Duodenal mucosa (tissue), 2 donors: ENCODE measurements around the gene STK11.

Experiments
- H3K27ac ChIP-seq: one replicate; pipeline ENCODE4 v1.7.0; 2013; ENCODE audit warnings: low read depth, low read length
- H3K27me3 ChIP-seq, 2 donors: one replicate each; pipeline ENCODE4 v1.7.0; 2013; ENCODE audit warnings: low read length in 2 of 2, control low read depth in 1 of 2; ENCODE audit not compliant: insufficient read depth in 2 of 2, control insufficient read depth in 1 of 2
- H3K36me3 ChIP-seq, 2 donors: one replicate each; pipeline ENCODE4 v1.7.0; 2013; ENCODE audit warnings: low read length in 2 of 2, control low read depth in 1 of 2; ENCODE audit not compliant: insufficient read depth in 2 of 2, control insufficient read depth in 1 of 2
- H3K4me1 ChIP-seq, 2 donors: one replicate each; pipeline ENCODE4 v1.7.0; 2013; ENCODE audit warnings: low read length in 2 of 2, control low read depth in 1 of 2; ENCODE audit not compliant: insufficient read depth in 2 of 2, control insufficient read depth in 1 of 2
- H3K4me3 ChIP-seq, 2 donors: one replicate each; pipeline ENCODE4 v1.7.0; 2013; ENCODE audit warnings: low read length in 2 of 2, low read depth in 1 of 2
- H3K9ac ChIP-seq, 2 donors: one replicate each; pipeline ENCODE4 v1.7.0; 2013; ENCODE audit warnings: low read length in 2 of 2, low read depth in 1 of 2
- H3K9me3 ChIP-seq, 2 donors: one replicate each; pipeline ENCODE4 v1.7.0; 2013; ENCODE audit warnings: low read length in 2 of 2, control low read depth in 1 of 2; ENCODE audit not compliant: control insufficient read depth in 1 of 2

STK11 gene

GRCh38 chr19:1233115-1233667 lies 27.6 kb downstream of the STK11 start:
- no peak overlapping the region for H3K4me3 ChIP-seq
- H3K9me3 ChIP-seq = no peaks in the 10 kb centered on the region
- H3K27me3 ChIP-seq = peaks cover 27 to 31% of the 10 kb centered on the region in 2 donors
- peaks cover 0 to 25% of the 10 kb centered on the region in 2 donors for H3K4me1 ChIP-seq
- H3K9ac ChIP-seq = no peak overlapping the region
- H3K36me3 ChIP-seq = no peaks in the 10 kb centered on the region
- H3K27ac ChIP-seq = no peak overlapping the region

GRCh38 chr19:1234051-1234954 lies 28.7 kb downstream of the STK11 start:
- Histone ChIP-seq H3K9ac (no peak overlapping the region), H3K9me3 (no peaks in the 10 kb centered on the region), H3K4me3 (no peak overlapping the region), H3K27me3 (peaks cover 27 to 31% of the 10 kb centered on the region in 2 donors), H3K4me1 (peaks cover 0 to 31% of the 10 kb centered on the region in 2 donors), H3K36me3 (no peaks in the 10 kb centered on the region), H3K27ac (no peak overlapping the region)

- Histone ChIP-seq H3K27me3 (peaks cover 27 to 31% of the 10 kb centered on the region in 2 donors), H3K27ac (no peak overlapping the region), H3K4me3 (no peak overlapping the region), H3K9ac (no peak overlapping the region), H3K4me1 (peaks cover 0 to 31% of the 10 kb centered on the region in 2 donors), H3K36me3 (no peaks in the 10 kb centered on the region), H3K9me3 (no peaks in the 10 kb centered on the region)
These were observed 29.4 kb downstream of the STK11 start for GRCh38 chr19:1234955-1235380.

- Histone ChIP-seq H3K4me3 (no peak overlapping the region), H3K36me3 (no peaks in the 10 kb centered on the region), H3K27ac (no peak overlapping the region), H3K4me1 (peaks cover 0 to 33% of the 10 kb centered on the region in 2 donors), H3K9me3 (no peaks in the 10 kb centered on the region), H3K27me3 (peaks cover 27 to 31% of the 10 kb centered on the region in 2 donors), H3K9ac (no peak overlapping the region)
These were observed 30.3 kb downstream of the STK11 start for GRCh38 chr19:1235625-1236538.

- no peak overlapping the region for H3K4me3 ChIP-seq
- H3K9me3 ChIP-seq = no peaks in the 10 kb centered on the region
- peaks cover 0 to 40% of the 10 kb centered on the region in 2 donors for H3K4me1 ChIP-seq
- peaks cover 27 to 30% of the 10 kb centered on the region in 2 donors for H3K27me3 ChIP-seq
- no peak overlapping the region for H3K9ac ChIP-seq
- H3K27ac ChIP-seq = no peak overlapping the region
- no peaks in the 10 kb centered on the region for H3K36me3 ChIP-seq
These were observed 31.0 kb downstream of the STK11 start for GRCh38 chr19:1236576-1236975.

GRCh38 chr19:1237027-1237659 lies 31.6 kb downstream of the STK11 start:
- Histone ChIP-seq H3K9ac (no peak overlapping the region), H3K9me3 (no peaks in the 10 kb centered on the region), H3K4me3 (peak overlapping the region; percentile 29 to 48), H3K27ac (no peak overlapping the region), H3K4me1 (peaks cover 0 to 42% of the 10 kb centered on the region in 2 donors), H3K27me3 (peaks cover 27 to 28% of the 10 kb centered on the region in 2 donors), H3K36me3 (no peaks in the 10 kb centered on the region)

- Histone ChIP-seq H3K27me3 (peaks cover 27 to 28% of the 10 kb centered on the region in 2 donors), H3K36me3 (no peaks in the 10 kb centered on the region), H3K4me3 (peak within 1 kb of the TSS; percentile 40 to 48), H3K9me3 (no peaks in the 10 kb centered on the region), H3K27ac (peak within 1 kb of the TSS; percentile 6), H3K9ac (peak within 1 kb of the TSS in 1 of 2 donors; percentile 32), H3K4me1 (peaks cover 0 to 44% of the 10 kb centered on the region in 2 donors)
These were observed 32.3 kb downstream of the STK11 start, which contains the start of gene CBARP for GRCh38 chr19:1237754-1238368. Gene CBARP, minus strand, starts transcription at chr19:1238005. Its CDS starts 1,905 bp downstream, at chr19:1236100.

GRCh38 chr19:1238369-1239303 lies 33.1 kb downstream of the STK11 start:
- Histone ChIP-seq H3K27ac (peak overlapping the region; percentile 6), H3K9ac (peak overlapping the region in 1 of 2 donors; percentile 32), H3K36me3 (no peaks in the 10 kb centered on the region), H3K4me1 (peaks cover 3 to 46% of the 10 kb centered on the region in 2 donors), H3K9me3 (no peaks in the 10 kb centered on the region), H3K4me3 (peak overlapping the region; percentile 36 to 40), H3K27me3 (peaks cover 25 to 27% of the 10 kb centered on the region in 2 donors)
